Cardiac muscle cell (in vitro differentiated cells and primary cell): ENCODE results near the gene CRACR2A. TPM values are rescaled to one million over a fixed set of nuclear protein-coding genes. Genes with fewer than 3 reads are reported as not detected.

Experiments
- DNase-seq, 2 donors: peaks; one replicate each; pipeline versions ENCODE4 v3.0.0 to v3.0.0-alpha.2; 2010 to 2017; ENCODE audit warnings: low read depth in 1 of 2, low spot score in 1 of 2
- H3K27ac ChIP-seq: fragments of 200-600 bp; sonication (generic); 2 replicates; pipeline ENCODE4 v1.5.1; 2016
- H3K27me3 ChIP-seq: fragments of 200-600 bp; sonication (generic); 2 replicates; pipeline ENCODE4 v1.6.0; 2016; ENCODE audit warnings: control low read depth
- H3K36me3 ChIP-seq: fragments of 200-600 bp; sonication (generic); 2 replicates; pipeline ENCODE4 v1.5.1; 2016; ENCODE audit warnings: control low read depth
- H3K4me1 ChIP-seq: fragments of 200-600 bp; sonication (generic); 2 replicates; pipeline ENCODE4 v1.8.1; 2017; ENCODE audit warnings: low read depth, mild to moderate bottlenecking, mixed run types
- H3K4me3 ChIP-seq: fragments of 200-600 bp; sonication (generic); 2 replicates; pipeline ENCODE4 v1.5.1; 2016; ENCODE audit warnings: mild to moderate bottlenecking
- H3K9me3 ChIP-seq: fragments of 200-600 bp; sonication (generic); 2 replicates; pipeline ENCODE4 v1.5.1; 2017; ENCODE audit warnings: low read depth, mild to moderate bottlenecking, control low read depth
- CTCF ChIP-seq: IDR thresholded peaks from 2 replicates; pipeline ENCODE4 v1.5.1; 2012; ENCODE audit warnings: low read depth, mild to moderate bottlenecking, low read length
- polyA plus RNA-seq: library from polyadenylated mRNA; unstranded; fragments of >200 nt; fragmentation: Nextera tagmentation; extraction: Ambion mirVana; gene quantifications from 2 replicates; pipeline ENCODE4 v1.2.1, GENCODE V29; 2016
- total RNA-seq: library from RNA; depleted of rRNA; stranded (reverse); fragments of >200 nt; gene quantifications from 2 replicates; pipeline ENCODE4 v1.2.3, GENCODE V29; 2016

Gene CRACR2A
- total and polyA plus RNA-seq, 2 experiments from 2014 or later = 1.3 TPM; not detected in 1

- DNase-seq = no peak
- Histone ChIP-seq H3K9me3 (no peaks in the 10 kb centered on the region), H3K36me3 (no peaks in the 10 kb centered on the region), H3K27me3 (no peaks in the 10 kb centered on the region), H3K27ac (no peak overlapping the region), H3K4me3 (no peak overlapping the region), H3K4me1 (no peaks in the 10 kb centered on the region)
- TF ChIP-seq CTCF = no peak
Observed at GRCh38 chr12:3615862-3616261, 137.0 kb downstream of the CRACR2A start.

GRCh38 chr12:3614806-3615466, 138.0 kb downstream of the CRACR2A start:
- H3K9me3 ChIP-seq = no peaks in the 10 kb centered on the region
- H3K4me1 ChIP-seq = no peaks in the 10 kb centered on the region
- H3K27me3 ChIP-seq = no peaks in the 10 kb centered on the region
- no peak for DNase-seq
- H3K36me3 ChIP-seq = no peaks in the 10 kb centered on the region
- H3K27ac ChIP-seq = no peak overlapping the region
- H3K4me3 ChIP-seq = no peak overlapping the region
- TF ChIP-seq CTCF = no peak

- no peak for DNase-seq
- no peak overlapping the region for H3K4me3 ChIP-seq
- peaks cover under 1% of the 10 kb centered on the region for H3K4me1 ChIP-seq
- no peak for TF ChIP-seq CTCF
- no peaks in the 10 kb centered on the region for H3K27me3 ChIP-seq
- H3K9me3 ChIP-seq = no peaks in the 10 kb centered on the region
- no peaks in the 10 kb centered on the region for H3K36me3 ChIP-seq
- H3K27ac ChIP-seq = no peak overlapping the region
Observed at GRCh38 chr12:3613641-3614395, 139.1 kb downstream of the CRACR2A start.

GRCh38 chr12:3611860-3612703, 140.8 kb downstream of the CRACR2A start:
- no peaks in the 10 kb centered on the region for H3K27me3 ChIP-seq
- H3K27ac ChIP-seq = no peak overlapping the region
- H3K4me3 ChIP-seq = no peak overlapping the region
- peaks cover 6% of the 10 kb centered on the region for H3K4me1 ChIP-seq
- TF ChIP-seq CTCF = no peak
- DNase-seq = no peak
- H3K9me3 ChIP-seq = no peaks in the 10 kb centered on the region
- no peaks in the 10 kb centered on the region for H3K36me3 ChIP-seq

- no peak for DNase-seq
- no peak overlapping the region for H3K4me3 ChIP-seq
- no peak overlapping the region for H3K27ac ChIP-seq
- no peak for TF ChIP-seq CTCF
- no peaks in the 10 kb centered on the region for H3K36me3 ChIP-seq
- peaks cover 15% of the 10 kb centered on the region for H3K4me1 ChIP-seq
- H3K9me3 ChIP-seq = no peaks in the 10 kb centered on the region
- no peaks in the 10 kb centered on the region for H3K27me3 ChIP-seq
Observed at GRCh38 chr12:3607821-3608220, 145.1 kb downstream of the CRACR2A start.
